ENCODE data around the gene U2AF2.

U2AF2 gene

GRCh38 chr19:55646889-55647731 is 7.7 kb upstream of the U2AF2 start:
- TF ChIP-seq, protein P1, sequence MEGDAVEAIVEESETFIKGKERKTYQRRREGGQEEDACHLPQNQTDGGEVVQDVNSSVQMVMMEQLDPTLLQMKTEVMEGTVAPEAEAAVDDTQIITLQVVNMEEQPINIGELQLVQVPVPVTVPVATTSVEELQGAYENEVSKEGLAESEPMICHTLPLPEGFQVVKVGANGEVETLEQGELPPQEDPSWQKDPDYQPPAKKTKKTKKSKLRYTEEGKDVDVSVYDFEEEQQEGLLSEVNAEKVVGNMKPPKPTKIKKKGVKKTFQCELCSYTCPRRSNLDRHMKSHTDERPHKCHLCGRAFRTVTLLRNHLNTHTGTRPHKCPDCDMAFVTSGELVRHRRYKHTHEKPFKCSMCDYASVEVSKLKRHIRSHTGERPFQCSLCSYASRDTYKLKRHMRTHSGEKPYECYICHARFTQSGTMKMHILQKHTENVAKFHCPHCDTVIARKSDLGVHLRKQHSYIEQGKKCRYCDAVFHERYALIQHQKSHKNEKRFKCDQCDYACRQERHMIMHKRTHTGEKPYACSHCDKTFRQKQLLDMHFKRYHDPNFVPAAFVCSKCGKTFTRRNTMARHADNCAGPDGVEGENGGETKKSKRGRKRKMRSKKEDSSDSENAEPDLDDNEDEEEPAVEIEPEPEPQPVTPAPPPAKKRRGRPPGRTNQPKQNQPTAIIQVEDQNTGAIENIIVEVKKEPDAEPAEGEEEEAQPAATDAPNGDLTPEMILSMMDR (IDR thresholded peaks at IDR 0.05; ENCODE audit: control insufficient read depth, insufficient read depth, low read depth, low read length, missing control alignments), result no peak
- peak overlapping the region; percentile 55 for H3K4me3 ChIP-seq (ENCODE audit: control insufficient read depth, low read depth, low read length)
- DNase-seq (ENCODE audit: low read depth), result no peak

DNA sequence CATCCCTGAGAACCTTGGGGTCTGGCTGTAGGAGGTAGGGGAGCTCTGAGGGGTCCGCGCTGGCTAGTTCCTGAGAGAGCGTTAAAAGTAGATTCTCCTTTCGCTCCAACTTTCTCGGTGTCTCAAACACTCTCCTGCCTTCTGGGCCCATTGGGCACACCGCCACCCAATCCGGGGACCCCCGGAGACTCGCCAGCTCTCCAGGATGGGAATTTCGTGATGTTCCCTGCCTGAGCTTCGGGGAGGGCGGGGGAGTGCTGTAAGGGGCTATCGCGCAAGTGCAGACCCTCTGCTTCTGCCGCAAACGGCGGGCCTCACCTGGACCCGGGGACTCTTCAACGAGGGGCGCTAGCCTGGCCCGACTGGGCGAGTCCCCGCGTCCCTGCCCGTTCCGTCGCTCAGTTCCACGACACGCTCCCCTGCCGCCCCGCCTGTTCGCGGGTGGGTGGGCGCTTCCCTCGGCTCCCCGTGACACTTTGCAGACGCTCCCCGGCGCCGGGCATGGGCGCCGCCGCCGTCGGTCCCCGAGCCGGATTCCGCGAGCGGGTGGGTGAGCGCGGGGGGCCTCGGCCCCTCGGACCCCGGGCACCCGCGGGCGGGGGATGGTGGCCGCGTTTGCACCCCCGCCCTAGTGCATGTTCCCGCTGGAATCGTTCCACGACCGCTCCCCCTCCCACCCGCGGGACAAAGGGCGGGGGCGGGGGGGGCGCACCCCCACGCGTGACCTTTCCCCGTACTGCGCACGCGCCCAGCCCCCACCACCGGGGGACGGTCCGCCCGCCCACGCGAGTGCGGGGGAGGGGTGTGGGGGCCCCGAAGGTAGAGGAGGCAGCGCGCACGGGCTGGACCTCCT is 6.9 kb upstream of the U2AF2 start, which contains the start of gene CCDC106:
Gene CCDC106, plus strand, starts transcription at position 481 of the 853 bp plus-strand sequence. CDS start 835 bp downstream, outside the sequence.
- peak within 1 kb of the TSS; percentile 55 for H3K4me3 ChIP-seq (ENCODE audit: control insufficient read depth, low read depth, low read length)
- no peak for DNase-seq (ENCODE audit: low read depth)
- TF ChIP-seq, protein P1 (IDR thresholded peaks at IDR 0.05; ENCODE audit: control insufficient read depth, insufficient read depth, low read depth, low read length, missing control alignments), result no peak

- no peak for DNase-seq (ENCODE audit: low read depth)
- H3K4me3 ChIP-seq (ENCODE audit: control insufficient read depth, low read depth, low read length), result peak overlapping the region; percentile 55
- TF ChIP-seq, protein P1 (IDR thresholded peaks at IDR 0.05; ENCODE audit: control insufficient read depth, insufficient read depth, low read depth, low read length, missing control alignments), result no peak
Observed at GRCh38 chr19:55648585-55649267, 6.1 kb upstream of the U2AF2 start.

DNA sequence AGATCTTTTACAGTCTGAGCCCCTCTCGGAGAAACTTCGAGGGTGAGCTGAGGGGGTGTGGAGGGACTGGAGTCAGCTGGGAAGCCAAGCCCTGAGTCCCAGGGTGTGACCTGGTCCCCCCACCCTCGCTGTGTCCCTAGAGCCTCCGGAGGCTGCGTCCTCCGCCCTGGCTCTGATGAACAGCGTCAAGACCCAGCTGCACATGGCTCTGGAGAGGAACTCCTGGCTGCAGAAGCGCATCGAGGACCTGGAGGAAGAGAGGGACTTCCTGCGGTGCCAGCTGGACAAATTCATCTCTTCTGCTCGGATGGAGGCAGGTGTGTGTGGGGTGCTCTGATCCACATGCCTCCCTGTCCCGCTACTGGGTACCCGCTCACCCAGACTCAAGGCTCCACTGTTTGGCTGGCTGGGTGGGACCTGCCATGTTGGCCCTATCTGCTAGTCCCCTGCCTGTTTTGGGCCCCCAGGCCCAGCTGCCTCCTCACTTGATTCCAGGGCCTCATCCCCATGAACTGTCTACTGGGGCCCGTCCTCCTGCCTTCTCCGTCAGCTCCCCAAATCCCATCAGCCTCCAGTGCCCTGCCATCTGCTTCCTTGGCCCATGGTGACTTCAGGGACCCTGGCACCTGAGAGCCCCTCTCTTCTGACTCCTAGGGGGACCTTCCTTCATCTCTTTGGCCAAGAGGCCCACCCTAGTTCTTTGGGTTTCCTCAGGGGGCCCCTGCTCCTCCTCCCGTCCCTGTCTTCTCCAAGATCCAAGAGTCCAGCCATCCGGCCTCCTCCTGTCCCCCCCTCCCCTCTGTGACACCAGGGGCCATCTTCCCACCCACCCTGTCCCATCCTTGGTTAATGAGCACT is 5.3 kb upstream of the U2AF2 start:
- H3K4me3 ChIP-seq (ENCODE audit: control insufficient read depth, low read depth, low read length), result no peak overlapping the region
- no peak for DNase-seq (ENCODE audit: low read depth)
- TF ChIP-seq, protein P1 (IDR thresholded peaks at IDR 0.05; ENCODE audit: control insufficient read depth, insufficient read depth, low read depth, low read length, missing control alignments), result no peak

GRCh38 chr19:55650126-55650557 is 4.7 kb upstream of the U2AF2 start:
- DNase-seq (ENCODE audit: low read depth), result no peak
- TF ChIP-seq, protein P1 (IDR thresholded peaks at IDR 0.05; ENCODE audit: control insufficient read depth, insufficient read depth, low read depth, low read length, missing control alignments), result no peak
- no peak overlapping the region for H3K4me3 ChIP-seq (ENCODE audit: control insufficient read depth, low read depth, low read length)

All from AG09309 (cell line).